K562 (cell line): ENCODE data around the gene POLG. TPM values are rescaled to one million over a fixed set of nuclear protein-coding genes. Genes with fewer than 3 reads are reported as not detected.
A peak's percentile ranks its signal among the peaks of the same experiment; 100 is the strongest.

Experiments used
- DNMT1 ChIP-seq: fragments of 450-650 bp; IDR thresholded peaks from 2 replicates; pipeline ENCODE4 v1.6.1; 2016; ENCODE audit warnings: antibody characterized with exemption, mild to moderate bottlenecking
- ELF4 ChIP-seq: fragments of 450-650 bp; formaldehyde crosslinking; IDR thresholded peaks from 2 replicates; pipeline ENCODE4 v1.4.0; 2022; ENCODE audit warnings: missing genetic modification characterization
- ETV6 ChIP-seq, 3 experiments: fragments of 150-350 bp in 1 of 3; sonication (generic) in 1 of 3; formaldehyde crosslinking in 1 of 3; IDR thresholded peaks; 2 replicates each; pipeline versions ENCODE4 v1.6.1 to v1.8.0; 2014 to 2022; ENCODE audit warnings: borderline replicate concordance in 2 of 3, low read depth in 2 of 3, antibody characterized with exemption in 1 of 3, low read length in 1 of 3, mild to moderate bottlenecking in 1 of 3, missing genetic modification reagents in 1 of 3
- GABPB1 ChIP-seq: sonication (generic); formaldehyde crosslinking; IDR thresholded peaks from 2 replicates; pipeline ENCODE4 v1.8.0; 2022; ENCODE audit warnings: mild to moderate bottlenecking, missing genetic modification reagents
- HMGN3 ChIP-seq: IDR thresholded peaks from 2 replicates; pipeline ENCODE4 v1.6.1; 2011; ENCODE audit warnings: borderline replicate concordance, low read depth, mild to moderate bottlenecking, mixed read lengths, low read length; ENCODE audit not compliant: insufficient read length; ENCODE audit errors: extremely low read depth
- KLF13 ChIP-seq: fragments of 450-650 bp; IDR thresholded peaks from 2 replicates; pipeline ENCODE4 v1.6.1; 2016; ENCODE audit warnings: missing genetic modification characterization, low read depth, mild to moderate bottlenecking, missing compliant biosample characterization, moderate library complexity, borderline replicate concordance
- KLF16 ChIP-seq: IDR thresholded peaks from 2 replicates; pipeline ENCODE4 v1.6.1; 2016; ENCODE audit warnings: antibody characterized with exemption
- OTX1 ChIP-seq: fragments of 450-650 bp; formaldehyde crosslinking; IDR thresholded peaks from 2 replicates; pipeline ENCODE4 v1.4.0; 2022; ENCODE audit warnings: mild to moderate bottlenecking
- PHTF2 ChIP-seq: fragments of 250-450 bp; sonication (Bioruptor Pico); IDR thresholded peaks from 2 replicates; pipeline ENCODE4 v1.5.0; 2021; ENCODE audit warnings: mild to moderate bottlenecking
- PKNOX1 ChIP-seq: fragments of 450-650 bp; IDR thresholded peaks from 2 replicates; pipeline ENCODE4 v1.6.1; 2016
- POLR2AphosphoS5 ChIP-seq: IDR thresholded peaks from 2 replicates; pipeline ENCODE4 v1.6.1; 2011; ENCODE audit warnings: mild to moderate bottlenecking, low read depth, low read length, moderate library complexity; ENCODE audit not compliant: control insufficient read depth, insufficient read depth
- RBFOX2 ChIP-seq: fragments of 200-400 bp; formaldehyde crosslinking; IDR thresholded peaks from 2 replicates; pipeline ENCODE4 v1.6.1; 2017; ENCODE audit warnings: low read depth, mild to moderate bottlenecking, low read length, moderate library complexity
- RREB1 ChIP-seq: fragments of 250-450 bp; sonication (Bioruptor Pico); IDR thresholded peaks from 2 replicates; pipeline ENCODE4 v1.4.0; 2020
- SMC3 ChIP-seq: conservative IDR thresholded peaks from 2 replicates; pipeline ENCODE4 v1.6.1; 2011; ENCODE audit warnings: low read depth, low read length, improper control_type of control experiment; ENCODE audit not compliant: insufficient read depth
- TAF1 ChIP-seq: IDR thresholded peaks from 2 replicates; pipeline ENCODE4 v1.6.1; 2011; ENCODE audit warnings: mild to moderate bottlenecking, low read length, moderate library complexity; ENCODE audit not compliant: insufficient read depth, control insufficient read depth, severe bottlenecking; ENCODE audit errors: extremely low read depth
- TEAD2 ChIP-seq: fragments of 450-650 bp; IDR thresholded peaks from 2 replicates; pipeline ENCODE4 v1.6.1; 2016; ENCODE audit warnings: missing genetic modification characterization, control low read depth, missing compliant biosample characterization
- ZFPM2 ChIP-seq: fragments of 250-450 bp; sonication (Bioruptor Pico); IDR thresholded peaks from 2 replicates; pipeline ENCODE4 v1.5.1; 2022; ENCODE audit warnings: mild to moderate bottlenecking
- polyA plus RNA-seq, 8 experiments: library from polyadenylated mRNA; depleted of rRNA in 4 of 8; stranded (reverse) in 5 of 8; unstranded in 3 of 8; fragments of >200 nt; fragmentation: Nextera tagmentation in 2 of 8; fragmentation: Illumina TruSeq in 1 of 8; extraction: Ambion mirVana in 2 of 8; extraction: Trizol in 1 of 8; gene quantifications; 2 replicates each; pipeline versions ENCODE4 v1.2.1 to v1.2.3, GENCODE V29; 2011 to 2014; ENCODE audit warnings: inconsistent platforms in 1 of 8, missing spikeins in 1 of 8
- total RNA-seq, 7 experiments: library from RNA; depleted of rRNA in 6 of 7; stranded (reverse); fragments of >200 nt in 6 of 7; fragmentation: Illumina TruSeq in 2 of 7; extraction: Trizol in 2 of 7; gene quantifications; 2 replicates each; pipeline versions ENCODE4 v1.2.1 to v1.2.3, GENCODE V29; 2011 to 2021; ENCODE audit warnings: low replicate concordance in 1 of 7
- TF ChIP-seq, protein P1 (sequence below): fragments of 450-650 bp; formaldehyde crosslinking; IDR thresholded peaks from 2 replicates; pipeline ENCODE4 v1.4.0; 2022; ENCODE audit warnings: missing genetic modification characterization

The POLG gene
- total and polyA plus RNA-seq, 9 of the 15 experiments (the other 6 are each of a cell fraction or from before 2014, with no cell fraction given) = 15.2 to 83.8 (median 38.6) TPM

DNA sequence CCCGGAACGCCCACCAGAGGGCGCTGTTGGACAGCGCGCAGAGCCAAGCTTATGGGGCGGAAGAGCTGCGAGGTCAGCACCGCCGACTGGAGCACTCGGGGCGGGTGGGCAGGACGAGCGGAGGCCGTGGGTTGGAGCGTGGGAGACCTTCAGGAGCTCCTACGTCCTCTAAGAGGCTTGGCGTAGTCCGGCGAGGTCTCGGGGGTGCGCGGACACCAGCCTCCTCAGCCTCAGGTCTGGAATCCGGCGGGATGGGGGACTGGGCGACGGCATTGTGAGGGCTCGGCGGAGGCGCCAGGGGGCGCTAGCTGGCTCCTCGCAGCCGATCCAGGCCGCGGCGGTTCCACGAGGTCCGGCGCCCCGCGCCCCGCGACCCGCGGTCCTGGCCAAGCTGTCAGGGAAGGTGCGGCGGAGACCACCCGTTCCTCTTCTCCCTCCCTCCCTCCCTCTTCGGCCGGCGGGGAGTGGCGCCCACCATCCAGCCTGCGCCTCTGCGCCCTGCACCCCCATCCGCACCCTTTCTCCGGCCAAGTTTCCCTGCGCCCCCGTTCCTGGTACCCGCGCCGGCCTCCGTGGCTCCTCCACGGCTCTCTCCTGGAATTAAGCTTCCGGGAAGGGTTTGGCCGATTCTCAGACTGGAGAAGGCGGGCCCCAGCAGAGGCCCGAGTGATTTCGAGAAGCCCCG lies 24.3 kb upstream of the POLG start (continued):
- no peak for TF ChIP-seq ETV6 (IDR thresholded peaks at IDR 0.05; ENCODE audit: borderline replicate concordance in 1 of 2, low read depth in 2 of 2, low read length in 1 of 2)
- no peak for TF ChIP-seq ETV6 (CRISPR knock-in tag; IDR thresholded peaks at IDR 0.05; ENCODE audit: borderline replicate concordance)
- TF ChIP-seq KLF16 = no peak
- TF ChIP-seq, protein P1, sequence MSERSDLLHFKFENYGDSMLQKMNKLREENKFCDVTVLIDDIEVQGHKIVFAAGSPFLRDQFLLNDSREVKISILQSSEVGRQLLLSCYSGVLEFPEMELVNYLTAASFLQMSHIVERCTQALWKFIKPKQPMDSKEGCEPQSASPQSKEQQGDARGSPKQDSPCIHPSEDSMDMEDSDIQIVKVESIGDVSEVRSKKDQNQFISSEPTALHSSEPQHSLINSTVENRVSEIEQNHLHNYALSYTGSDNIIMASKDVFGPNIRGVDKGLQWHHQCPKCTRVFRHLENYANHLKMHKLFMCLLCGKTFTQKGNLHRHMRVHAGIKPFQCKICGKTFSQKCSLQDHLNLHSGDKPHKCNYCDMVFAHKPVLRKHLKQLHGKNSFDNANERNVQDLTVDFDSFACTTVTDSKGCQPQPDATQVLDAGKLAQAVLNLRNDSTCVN (CRISPR knock-in tag) = no peak
- peak; percentile 58 for TF ChIP-seq HMGN3
- peak; percentile 78 for TF ChIP-seq SMC3
- no peak for TF ChIP-seq PHTF2
- no peak for TF ChIP-seq TEAD2 (tag)
- peak; percentile 40; the same call in 1 of the 2 replicates for TF ChIP-seq RBFOX2
- TF ChIP-seq DNMT1 = no peak
- peak; percentile 75 for TF ChIP-seq GABPB1 (CRISPR knock-in tag)
- TF ChIP-seq OTX1 (CRISPR knock-in tag) = no peak
- TF ChIP-seq TAF1 = no peak
- no peak for TF ChIP-seq ELF4 (CRISPR knock-in tag)
- TF ChIP-seq ZFPM2 (CRISPR knock-in tag) = no peak
- no peak for TF ChIP-seq PKNOX1
- TF ChIP-seq POLR2AphosphoS5 = no peak
- TF ChIP-seq RREB1 (CRISPR knock-in tag) = no peak
- no peak for TF ChIP-seq KLF13
